DMS53 treated with DMSO at 0.1 percent for 48 hours (cell line): ENCODE data around the gene ANLN.
A peak's percentile ranks its signal among the peaks of the same experiment; 100 is the strongest.
"Not testable (repeated sequence)": the region's sequence is repeated elsewhere in the genome, so short reads cannot be mapped to it uniquely, and the experiment has no call there.

Source experiments
- DNase-seq: peaks from one replicate; lab custom pipeline; 2025; ENCODE audit not compliant: unreplicated experiment; lab: John Stamatoyannopoulos, UW

Gene ANLN

DNA sequence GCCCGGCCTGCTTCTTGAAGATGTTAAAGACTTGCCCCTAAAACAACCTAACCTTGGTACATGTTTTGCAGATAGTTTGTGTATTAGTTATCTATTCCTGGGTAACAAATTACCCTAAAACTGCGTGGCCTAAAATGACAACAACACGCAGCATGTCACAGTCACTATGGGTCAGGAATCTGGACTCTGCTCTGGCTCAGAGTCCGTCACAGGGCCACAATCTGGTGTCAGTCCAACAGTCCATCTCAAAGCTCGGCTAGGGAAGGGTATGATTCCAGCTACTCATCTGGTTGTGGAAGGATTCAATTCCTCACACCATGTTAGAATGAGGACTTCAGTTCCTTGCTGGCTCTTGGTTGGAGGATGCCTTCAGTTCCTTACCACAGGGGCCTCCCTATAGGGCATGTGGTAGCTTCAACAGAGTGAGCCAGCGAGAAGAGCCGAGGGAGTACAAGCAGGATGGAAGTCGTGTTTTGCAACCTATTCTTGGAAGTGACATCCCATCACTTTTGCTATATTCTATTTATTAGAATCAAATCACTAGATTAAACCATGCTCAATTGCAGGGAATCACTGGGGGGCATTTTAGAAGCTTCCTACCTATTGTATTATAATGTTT is 71.3 kb downstream of the ANLN start:
- DNase-seq: no peak

DNA sequence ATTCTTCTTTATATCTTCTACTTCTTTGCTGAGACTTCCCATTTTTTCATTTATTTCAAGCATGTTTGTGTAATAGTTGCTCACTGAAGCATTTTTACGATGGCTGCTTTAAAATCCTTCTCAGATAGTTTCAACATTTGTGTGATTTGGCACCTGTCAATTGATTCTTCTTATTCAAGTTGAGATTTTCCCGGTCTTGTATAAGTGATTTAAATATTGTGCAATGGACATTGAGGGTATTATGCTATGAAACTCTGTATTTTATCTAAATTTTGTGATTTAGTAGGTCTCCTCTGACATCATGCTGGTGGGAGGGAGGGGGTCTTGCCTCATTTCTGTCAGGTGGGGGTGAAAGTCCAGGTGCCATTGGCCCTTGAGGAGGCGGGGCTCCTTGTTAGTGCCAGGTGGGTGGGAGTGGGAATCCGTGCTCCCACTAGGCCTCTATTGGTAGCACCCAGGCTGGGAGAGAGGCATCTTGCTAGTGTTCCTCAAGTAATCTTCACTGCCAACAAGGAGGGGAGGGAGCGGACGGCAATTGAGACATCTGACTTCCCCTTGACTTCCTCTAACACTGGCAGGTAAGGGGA is 73.0 kb downstream of the ANLN start:
- DNase-seq: no peak

DNA sequence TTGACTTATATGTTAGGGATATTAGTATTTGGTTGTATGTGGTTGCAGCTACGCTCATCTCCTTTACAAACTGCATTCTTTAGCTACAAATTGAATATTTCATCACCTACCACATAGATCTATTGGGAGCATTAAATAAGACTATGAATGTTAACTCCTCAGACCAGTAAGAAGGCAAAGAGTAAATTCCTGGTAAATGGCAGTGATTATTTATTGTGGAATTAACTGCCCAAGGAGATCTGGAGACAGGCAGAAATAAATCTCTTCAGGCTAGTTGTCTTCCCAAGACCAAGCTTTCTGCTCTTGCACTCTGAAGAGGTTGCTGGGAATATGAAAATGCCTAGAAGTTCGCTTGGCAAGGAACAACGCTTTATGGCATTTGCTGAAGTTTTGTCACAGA is 74.6 kb downstream of the ANLN start:
- DNase-seq: no peak

DNA sequence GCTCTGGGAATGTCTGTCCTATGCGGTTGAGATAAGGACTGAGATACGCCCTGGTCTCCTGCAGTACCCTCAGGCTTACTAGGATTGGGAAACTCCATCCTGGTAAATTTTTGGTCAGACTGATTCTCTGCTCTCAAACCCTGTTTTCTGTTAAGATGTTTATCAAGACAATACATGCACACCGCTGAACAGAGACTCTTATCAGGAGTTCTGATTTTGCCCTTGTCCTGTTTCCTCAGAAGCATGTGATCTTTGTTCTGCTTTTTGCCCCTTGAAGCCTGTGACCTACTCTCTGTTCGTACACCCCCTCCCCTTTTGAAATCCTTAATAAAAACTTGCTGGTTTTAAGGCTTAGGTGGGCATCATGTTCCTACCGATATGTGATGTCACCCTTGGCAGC is 76.3 kb downstream of the ANLN start:
- not testable (repeated sequence) for DNase-seq

DNA sequence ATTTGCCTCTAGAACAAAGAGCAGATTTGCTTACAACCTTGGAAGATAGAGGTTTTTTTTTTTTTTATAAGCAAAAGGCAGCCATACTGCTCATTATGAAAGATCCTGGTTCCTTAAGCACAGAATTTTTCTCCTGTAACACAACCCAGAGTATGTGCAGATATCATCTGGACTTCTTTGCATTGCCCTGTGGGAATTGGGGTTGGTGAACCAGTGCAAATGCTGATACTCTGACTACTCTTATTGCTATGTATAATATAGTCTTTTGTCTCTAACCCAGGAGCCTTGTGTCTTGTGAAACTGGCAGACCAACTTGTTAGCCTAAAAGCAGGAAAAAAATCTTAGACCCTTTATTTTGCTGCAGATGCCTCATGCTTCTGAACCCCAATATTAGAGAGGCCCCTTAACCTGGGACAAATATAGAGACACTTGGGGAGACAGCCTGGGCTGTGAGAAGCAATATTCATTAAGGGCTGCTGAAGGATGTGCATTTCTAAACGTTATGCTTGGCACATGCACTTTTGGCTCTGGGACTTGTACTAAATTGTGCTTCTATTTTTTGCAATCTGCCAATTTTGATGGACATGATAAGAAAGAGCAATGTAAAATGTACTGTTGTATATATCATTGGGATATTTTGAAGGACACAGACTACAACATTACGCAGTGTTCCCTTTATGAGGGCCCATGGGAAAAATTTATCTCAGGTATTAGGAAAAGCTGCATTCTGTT is 78.9 kb downstream of the ANLN start:
- no peak for DNase-seq

DNA sequence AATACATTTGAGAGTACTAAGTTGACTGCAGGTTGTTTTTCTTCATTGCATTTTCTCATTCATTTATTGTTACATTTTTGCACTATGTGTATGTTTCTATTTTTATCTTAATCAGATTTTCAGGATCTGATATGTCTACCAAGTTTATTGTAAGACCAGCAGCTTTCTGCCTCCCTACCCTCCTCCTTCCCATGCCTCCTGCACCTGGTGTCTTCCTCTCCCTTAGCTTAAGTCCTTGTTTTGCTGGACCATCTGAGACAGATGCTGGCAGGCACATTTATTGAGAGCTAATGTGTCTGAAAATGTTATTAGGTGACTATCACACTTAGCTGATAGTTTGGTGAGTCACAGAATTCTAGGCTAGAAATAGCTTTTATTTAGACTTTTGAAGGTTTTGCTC is 79.6 kb downstream of the ANLN start:
- DNase-seq: no peak

DNA sequence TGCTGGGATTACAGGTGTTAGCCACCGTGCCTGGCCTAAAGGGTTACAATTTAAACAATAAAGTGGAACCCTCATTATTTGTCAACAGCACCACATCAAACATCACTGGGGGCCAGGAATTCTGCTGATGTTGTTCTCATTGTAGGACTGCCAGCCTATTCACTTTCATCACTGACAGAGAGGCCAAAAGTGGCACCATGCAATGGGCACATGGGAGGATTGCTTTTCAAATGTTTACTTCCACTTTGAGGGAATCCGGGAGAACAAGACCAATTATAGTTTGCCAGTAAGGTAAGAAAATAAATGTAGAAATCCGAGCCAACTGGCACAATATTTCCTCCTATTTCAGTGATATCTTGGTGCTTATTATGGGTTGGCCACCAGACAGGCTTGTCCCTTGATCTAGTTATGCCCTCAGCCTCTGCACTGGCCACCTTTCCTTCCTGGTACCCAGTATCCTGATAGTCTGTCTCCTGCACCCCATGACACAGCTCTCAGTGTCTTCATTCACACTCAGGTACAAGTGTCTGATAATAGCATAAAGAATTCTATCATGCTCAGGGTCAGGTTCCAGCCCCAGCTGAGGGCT is 82.6 kb downstream of the ANLN start:
- DNase-seq: no peak

DNA sequence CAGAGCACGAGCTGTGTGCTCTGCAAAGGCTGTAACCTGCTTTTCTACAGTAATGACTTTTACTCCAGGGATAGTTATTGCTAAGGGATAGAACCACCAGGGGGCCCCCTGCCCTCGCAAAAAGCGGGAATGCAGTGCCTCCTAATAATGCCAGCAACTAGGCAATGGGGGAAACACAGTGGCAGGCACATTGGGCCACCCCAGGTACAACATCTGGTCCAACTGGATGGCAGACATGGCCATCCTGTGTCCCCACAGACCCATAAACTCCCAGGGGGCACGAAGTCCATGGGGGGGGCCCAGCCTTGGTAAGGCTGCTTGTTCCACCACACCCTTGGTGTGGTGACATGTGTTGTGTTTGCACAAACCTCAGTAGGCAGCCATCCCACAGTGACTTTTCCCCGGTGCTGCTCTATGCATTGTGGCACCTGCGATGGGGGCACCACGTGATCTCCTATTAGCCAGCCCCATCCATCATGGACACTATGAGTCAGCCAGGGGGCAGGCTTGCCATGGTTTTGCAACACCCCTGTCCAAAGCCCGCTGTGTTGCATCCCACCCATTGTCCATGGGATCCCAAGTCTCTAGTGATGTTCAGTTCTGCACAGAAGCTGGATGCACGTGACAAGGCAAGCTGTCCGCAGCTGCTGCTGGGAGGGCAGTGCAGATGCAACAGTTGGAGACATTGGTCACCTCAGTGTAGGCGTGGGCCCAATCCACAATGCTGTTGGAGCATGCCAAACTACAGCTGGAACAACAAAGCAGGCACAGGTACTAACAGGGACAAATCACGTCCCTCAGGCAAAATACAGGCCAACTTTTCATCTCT is 84.0 kb downstream of the ANLN start:
- peak; percentile 30 for DNase-seq

DNA sequence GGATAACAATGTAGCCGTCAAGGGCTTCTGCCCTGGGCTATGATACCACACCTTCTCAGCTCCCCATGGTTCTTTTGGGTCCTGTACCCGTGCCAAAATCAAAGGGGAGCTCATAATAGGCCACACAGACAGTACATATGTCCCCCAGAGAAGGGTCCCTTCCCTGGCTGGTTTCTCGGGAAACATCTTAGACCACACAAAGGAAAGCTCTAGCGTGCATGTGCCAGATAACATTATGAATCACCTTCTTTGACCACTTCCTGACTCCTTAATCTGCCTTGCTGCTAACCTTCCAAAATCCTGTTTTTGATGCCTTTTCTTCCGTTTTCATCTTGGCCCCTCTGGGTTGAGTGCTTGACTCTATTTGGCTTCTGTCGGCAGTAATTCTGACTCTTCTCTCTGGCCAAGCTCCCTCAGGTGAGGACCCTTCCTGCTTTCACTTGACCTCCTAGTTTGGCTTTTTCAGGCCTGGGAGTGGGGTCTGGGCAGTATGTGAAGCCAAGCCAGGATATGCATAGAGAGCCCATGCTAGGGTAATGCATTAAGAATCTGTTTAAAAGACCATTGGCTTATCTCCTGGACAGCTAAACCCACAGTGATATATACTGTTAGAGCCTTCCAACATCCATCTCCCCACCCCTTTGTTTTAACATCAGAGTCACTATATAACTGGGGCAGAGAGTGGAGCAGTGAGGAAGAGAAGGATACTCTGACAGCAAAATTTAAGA is 84.8 kb downstream of the ANLN start:
- DNase-seq: no peak

DNA sequence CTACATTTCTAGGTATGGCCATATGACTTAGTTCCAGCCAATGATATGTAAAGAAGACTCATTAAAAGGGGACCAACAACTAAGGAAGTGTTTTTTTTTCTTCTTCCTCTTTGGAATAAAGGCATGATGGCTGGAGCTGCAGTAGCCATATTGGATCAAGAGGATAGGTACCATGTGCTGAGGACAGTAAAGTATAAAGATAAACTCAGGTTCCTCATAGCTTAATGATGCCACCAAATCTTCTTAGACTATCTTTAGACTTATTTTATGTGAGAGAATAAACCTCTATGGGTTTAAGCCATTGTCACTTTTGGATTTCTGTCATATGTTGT is 85.3 kb downstream of the ANLN start:
- no peak for DNase-seq

DNA sequence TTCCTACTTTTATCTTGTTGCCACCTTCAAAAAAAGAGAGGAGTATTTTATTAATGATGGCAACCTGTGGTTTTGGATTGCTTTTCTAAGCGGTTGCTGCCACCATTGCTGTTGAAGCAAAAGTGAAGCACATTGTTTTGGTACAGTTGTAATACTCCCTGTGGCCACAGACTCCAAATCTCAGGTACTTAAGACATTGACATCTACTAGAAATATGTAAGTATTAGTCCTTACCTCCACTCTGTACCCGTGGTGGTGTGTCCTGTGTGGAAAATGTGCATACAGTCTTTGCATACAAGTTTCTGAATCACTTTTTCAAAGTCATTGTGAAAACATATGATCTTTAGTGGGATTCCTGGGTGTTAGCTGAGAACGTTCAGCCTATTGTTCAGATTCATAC is 85.7 kb downstream of the ANLN start:
- DNase-seq: no peak

DNA sequence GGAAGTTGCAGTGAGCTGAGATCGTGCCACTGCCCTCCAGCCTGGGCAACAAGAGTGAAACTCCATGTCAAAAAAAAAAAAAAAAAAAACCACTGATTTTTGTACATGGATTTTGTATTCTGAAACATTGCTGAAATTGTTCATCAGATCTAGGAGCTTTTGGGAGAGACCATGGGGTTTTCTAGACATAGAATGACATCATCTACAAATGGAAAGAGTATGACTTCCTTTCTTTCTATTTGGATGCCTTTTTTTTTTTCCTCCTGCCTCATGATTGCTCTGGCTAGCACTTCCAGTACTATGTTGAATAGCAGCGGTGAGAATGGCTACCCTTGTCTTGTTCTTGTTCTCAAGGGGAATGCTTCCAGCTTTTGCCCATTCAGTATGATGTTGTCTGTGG is 89.1 kb downstream of the ANLN start:
- no peak for DNase-seq

DNA sequence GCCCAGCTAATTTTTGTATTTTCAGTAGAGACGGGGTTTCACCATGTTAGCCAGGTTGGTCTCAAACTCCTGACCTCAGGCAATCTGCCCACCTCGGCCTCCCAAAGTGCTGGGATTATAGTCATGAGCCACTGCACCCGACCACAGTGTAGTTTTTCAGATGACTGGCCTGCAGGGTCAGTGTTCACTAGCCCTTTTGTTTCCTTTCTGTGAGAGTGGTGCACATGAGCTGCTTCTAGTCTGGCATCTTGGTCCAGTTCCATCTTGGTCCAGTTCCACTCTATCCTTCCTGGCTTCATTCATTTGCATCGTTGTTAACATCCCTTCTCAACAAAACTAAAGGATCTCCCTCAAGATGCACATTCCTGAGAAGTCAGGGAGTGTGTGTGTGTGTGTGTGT is 94.2 kb downstream of the ANLN start:
- not testable (repeated sequence) for DNase-seq

DNA sequence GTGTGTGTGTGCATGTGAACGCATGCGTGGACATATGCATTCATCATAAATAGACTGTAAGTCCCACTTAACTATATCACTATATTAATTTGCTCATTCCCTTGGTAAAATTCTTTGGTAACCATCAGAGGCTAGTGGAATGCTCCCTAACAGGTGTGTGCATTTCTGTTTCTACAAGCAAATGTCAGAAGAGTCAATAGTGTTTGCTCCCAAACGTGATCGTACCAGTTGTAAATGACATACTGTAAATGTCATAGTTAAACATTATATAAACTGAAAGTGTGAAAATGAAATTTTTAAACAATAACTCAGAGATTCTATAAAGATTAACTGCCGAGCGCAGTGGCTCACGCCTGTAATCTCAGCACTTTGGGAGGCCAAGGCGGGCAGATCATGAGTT is 94.6 kb downstream of the ANLN start:
- no peak for DNase-seq

DNA sequence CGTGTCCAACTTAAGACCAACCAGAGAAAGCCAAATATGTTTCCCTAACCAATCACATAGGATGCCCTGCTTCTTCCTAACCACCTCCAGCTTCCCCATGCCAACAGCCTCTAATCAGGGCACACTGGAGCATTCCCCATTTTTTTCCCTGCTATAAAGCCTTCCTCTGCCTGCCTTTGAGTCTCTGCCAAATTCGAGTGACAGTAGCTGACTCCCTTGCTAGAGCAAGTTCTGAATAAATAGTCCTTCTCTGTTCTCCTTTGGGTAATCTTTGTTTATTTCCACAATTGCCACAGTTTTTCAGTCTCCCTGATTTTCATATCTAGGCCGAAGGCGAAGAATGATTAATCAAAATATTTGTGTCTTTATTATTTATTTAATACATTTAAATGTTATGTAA is 96.7 kb downstream of the ANLN start:
- no peak for DNase-seq

DNA sequence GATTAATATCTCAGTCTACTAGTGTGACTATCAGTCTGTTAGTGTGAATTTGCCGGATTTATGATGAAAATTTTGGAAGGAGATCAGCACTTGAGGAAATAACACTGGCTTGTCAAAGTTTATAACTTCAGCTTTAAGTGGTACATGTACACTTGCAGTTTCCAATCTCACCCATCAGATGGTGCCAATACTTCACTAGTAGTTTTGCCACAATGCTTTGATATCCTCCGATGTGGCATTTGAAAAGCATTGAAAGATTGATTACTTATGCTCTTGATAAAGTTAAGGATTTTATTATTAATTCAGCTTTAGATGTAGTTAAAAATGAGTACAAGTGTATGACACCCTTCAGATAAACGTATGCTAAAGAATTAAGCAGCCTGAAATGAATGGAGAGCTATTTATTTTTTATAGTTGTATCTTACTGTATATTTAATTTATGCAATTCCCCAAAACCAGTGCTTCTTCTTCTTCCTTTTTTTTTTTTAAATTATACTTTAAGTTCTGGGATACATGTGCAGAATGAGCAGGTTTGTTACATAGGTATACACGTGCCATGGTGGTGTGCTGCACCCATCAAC is 98.2 kb downstream of the ANLN start:
- peak; percentile 71 for DNase-seq

DNA sequence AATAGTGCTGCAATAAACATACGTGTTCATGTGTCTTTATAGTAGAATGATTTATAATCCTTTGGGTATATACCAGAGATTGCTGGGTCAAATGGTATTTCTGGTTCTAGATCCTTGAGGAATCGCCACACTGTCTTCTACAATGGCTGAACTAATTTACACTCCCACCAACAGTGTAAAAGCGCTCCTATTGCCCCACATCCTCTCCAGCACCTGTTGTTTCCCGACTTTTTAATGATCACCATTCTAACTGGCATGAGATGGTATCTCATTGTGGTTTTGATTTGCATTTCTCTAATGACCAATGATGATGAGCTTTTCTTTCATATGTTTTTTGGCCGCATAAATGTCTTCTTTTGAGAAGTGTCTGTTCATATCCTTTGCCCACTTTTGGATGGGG is 99.0 kb downstream of the ANLN start:
- DNase-seq: not testable (repeated sequence)

DNA sequence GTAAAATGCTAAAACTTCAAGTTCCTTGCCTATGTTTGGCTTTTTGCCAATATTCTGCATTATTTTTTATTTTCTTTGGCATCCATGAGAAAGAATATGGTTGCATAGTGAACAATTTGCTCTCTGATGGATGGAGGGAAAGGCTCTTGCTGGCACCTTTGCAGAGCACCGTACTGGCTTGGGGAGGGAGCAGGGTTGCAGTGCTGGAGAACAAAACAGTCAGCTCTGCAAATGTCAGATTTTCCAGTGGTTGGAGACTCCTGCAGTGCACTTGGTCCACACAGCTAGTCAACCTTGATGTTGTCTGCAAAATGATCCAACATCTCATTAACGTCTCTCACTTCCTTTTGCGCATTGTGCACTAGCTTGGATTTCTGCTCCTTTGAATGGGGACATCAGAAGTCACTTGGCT is 100.8 kb downstream of the ANLN start:
- DNase-seq: no peak

DNA sequence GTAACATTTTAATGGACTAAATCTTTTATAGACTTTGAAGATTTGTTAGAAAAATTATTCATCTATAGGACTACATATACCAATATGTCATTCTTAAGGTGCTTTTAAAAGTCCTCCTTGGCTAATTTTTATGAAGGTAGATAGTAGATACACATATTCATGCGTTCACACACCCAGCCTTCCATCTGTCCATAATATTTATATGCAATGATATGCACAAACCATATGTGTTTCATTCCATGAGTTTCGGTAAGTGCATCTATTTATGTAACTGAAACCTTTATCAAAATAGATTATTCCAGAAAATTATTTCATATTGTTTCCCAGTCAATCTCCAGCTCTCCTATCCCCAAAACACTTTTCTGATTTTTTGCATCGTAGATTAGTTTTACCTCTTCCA is 101.7 kb downstream of the ANLN start:
- no peak for DNase-seq

DNA sequence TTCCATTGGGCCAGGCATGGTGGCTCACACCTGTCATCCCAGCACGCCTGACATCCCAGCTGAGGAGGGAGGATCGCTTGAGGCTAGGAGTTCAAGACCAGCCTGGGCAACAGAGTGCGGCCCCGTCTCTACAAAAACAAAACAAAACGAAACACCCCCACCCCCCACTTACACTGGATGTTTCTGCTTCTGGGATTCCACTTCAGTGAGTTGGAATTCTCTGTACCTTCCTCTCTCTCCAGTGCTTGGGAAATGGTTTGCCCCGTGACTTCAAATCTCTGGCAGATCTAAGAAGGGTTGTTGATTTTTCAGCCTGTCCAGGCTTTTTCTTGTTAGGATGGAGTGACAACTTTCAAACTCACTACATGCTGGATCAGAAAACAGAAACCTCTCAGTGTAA is 106.9 kb downstream of the ANLN start:
- DNase-seq: no peak
